Measurements from ENCODE around the gene ASB6.

DNA sequence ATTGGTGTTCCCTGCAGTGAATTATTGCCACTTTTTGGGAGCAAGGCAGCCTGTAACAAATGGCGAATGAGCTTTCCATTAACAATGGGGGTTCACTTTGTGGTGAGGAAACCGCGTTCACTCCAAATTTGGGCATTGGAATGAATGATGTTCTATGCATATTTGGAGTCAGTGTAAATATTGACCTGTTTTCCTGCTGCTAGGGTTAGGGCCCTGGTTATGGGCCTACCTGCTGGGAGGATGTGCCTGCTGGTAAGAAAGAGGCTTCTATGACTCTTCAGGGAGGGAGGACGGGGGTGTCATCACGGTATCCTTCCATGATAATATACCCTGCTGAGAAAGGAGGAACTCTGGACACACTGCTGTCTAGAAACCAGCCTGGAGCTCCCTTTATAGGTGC lies 50.0 kb downstream of the ASB6 start:
- TF ChIP-seq, protein P1, sequence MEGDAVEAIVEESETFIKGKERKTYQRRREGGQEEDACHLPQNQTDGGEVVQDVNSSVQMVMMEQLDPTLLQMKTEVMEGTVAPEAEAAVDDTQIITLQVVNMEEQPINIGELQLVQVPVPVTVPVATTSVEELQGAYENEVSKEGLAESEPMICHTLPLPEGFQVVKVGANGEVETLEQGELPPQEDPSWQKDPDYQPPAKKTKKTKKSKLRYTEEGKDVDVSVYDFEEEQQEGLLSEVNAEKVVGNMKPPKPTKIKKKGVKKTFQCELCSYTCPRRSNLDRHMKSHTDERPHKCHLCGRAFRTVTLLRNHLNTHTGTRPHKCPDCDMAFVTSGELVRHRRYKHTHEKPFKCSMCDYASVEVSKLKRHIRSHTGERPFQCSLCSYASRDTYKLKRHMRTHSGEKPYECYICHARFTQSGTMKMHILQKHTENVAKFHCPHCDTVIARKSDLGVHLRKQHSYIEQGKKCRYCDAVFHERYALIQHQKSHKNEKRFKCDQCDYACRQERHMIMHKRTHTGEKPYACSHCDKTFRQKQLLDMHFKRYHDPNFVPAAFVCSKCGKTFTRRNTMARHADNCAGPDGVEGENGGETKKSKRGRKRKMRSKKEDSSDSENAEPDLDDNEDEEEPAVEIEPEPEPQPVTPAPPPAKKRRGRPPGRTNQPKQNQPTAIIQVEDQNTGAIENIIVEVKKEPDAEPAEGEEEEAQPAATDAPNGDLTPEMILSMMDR (IDR thresholded peaks at IDR 0.05), result no peak
- no peak for TF ChIP-seq POLR2A (IDR thresholded peaks at IDR 0.05)

Measured in thyroid gland (tissue), 4 donors.